AG20443 (cell line): Measurements from ENCODE around the gene UBE2N.
"Not testable (repeated sequence)": the region's sequence is repeated elsewhere in the genome, so short reads cannot be mapped to it uniquely, and the experiment has no call there.

Experiments used
- DNase-seq: peaks from one replicate; pipeline ENCODE4 v3.0.0; 2012; ENCODE audit warnings: low spot score, mixed read lengths

Gene UBE2N

DNA sequence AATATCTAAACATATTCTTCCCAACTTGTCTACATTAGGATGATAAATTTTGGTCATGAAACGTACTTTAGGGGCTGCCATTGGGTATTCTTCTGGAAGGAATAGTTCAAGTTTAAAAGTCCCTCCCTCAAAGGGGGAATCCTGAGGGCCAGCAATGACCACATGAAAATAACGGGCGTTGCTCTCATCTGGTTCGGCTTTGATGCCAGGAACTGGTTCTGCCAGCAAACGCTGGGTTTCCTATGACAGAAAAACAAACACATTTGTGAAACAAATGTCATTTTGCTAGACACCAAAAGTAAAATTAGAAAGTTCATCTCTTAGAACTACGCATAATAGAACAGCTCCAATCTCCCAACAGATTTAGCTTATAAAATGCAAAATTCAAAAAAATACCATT, 30.7 kb downstream of the UBE2N start:
- DNase-seq: not testable (repeated sequence)

DNA sequence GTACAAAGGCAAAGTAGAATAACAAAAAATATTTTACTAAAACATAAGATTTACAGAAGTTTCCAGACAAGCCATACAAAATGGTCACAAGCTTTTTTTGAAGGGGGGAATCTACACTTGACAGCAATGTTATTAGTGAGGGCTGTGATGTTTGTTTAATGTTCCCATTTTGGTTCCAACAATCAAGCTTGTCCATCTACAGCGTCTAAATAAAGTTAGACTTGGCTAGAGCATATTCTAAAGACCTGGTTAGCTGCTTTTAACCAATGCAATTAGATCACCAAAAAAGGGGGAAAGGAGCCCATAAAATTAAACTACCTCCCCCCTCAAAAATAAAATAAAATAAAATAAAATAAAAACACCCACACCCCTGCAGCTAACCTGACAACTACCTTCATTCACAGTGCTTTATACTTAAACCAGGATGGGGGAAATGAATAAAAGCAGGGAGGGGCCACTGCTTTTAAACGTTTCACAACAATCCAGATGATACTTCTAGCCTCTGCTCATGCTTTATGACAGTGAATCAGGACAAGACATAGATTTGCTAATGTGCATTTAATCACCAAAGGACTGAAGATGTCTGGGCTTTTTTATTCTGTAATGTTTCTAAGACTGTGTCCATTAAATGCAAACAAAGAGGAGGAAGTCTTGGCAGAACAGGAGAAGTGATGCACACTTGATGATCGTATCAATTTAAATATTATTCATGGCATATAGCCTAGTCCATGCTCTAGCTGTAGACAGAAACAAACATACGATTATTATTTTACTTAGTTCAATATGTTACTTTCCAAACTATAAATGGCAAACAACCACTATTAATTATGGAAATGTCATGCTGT, 32.2 kb downstream of the UBE2N start:
- DNase-seq: not testable (repeated sequence)

DNA sequence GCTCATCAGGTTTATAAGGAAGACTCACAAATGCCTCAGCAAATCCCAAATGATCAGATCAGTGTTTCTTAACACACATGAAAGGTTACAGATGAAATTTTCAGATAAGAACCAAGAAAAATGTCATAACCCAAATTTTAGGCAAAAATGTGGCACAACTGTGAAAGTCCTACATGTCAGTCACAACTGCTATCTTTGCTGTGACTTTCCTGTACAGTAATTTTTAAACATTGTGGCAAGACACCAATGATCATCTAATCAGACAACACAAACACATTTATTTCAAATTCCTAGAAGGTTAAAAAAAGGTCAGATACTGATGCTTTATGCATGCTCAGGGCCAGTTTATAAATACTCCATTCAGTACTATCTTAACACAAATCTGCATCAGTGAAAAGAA, 32.9 kb downstream of the UBE2N start:
- DNase-seq: no peak

DNA sequence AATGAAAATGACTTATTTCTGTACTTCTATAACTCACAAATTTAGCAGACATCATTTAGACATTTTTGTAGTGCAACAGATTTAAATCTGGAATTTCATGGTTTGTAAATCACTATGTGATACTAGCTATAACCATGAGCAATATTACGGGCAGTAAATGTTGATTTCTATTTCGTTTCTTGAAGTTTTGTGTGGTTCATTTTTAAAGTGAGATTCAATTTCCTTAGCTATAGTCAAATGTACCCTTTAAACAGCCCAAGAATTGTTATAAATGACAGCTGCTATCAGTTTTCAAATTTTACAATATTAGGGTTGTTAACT, 33.8 kb downstream of the UBE2N start:
- no peak for DNase-seq

DNA sequence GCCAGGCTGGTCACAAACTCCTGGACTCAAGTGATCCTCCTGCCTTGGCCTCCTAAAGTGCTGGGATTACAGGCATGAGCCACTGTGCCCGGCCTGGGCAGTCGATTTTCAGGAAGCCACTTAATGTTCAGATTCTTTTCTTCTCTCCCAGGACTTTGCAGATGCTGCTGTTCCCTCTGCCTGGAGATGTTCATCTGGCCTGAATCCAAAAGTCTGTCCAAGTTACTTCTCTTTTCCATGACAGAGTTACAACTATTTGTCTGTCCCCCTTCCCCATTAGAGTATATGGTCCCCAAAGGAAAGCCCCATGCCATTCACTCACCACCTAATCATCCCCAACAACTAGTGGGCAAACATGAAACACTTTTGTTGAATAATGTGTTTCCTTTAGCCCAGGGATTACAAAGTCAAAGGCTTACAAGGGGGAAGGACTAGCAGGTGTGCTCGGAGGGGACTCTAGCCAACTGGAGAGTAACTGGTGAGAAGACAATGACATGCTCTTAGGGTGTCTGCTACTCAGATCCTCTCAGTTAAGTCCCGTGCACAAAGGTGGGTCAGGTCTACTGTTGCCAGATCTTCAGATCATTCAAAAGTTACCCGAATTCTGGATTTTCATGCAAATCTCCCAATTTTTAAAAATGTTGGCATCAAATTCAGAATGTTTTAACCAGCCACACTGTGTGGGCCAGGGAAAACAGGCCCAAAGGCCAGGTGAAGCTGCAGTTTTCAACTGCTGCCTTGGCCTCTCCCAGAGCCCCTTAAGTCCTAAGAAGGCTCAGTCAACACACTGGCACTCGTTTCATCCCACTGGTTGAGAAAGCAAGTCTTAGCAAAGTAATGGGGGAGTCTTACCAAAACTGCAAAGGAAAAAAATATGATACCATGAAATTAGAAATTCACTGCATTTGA, 34.4 kb downstream of the UBE2N start:
- DNase-seq: no peak

DNA sequence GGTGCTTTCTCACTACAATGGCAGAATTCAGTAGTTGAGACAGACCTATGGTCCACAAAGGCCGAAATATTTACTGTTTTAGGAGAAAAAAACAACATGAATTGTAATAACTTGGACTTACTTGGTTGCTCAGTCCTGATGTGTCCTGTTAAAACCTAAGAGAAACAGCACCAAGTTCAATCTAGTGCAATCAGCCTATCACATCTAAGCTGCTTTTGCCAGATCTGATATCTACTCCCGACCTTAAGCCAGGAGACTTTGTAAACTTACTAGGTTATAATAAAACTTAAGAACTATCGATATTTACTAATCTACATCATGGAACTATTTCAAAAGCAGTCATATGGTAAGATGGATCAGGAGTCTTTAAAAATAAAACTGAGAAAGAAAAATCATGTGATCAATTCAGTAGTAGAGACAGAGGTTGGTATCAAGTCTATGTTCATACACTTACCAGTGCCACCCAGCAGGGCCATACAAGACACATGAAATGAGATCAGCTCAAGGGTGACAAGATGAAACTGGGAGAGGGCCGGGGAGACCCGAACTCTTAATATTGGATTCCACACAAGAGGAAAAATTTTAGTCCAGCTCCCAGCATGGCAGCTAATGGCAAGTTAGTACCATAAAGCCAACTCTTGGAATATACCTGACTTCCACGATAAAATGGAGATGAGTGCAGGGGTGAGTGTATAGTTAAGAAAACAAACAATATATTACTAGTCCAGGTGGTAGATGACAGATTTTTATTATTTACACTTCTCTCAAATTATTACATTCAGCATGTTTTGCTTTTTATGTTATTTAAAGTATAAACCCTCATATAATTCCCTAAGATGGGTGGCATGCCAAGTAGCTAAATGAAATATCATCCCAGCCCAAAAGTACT, 36.5 kb downstream of the UBE2N start:
- no peak for DNase-seq

DNA sequence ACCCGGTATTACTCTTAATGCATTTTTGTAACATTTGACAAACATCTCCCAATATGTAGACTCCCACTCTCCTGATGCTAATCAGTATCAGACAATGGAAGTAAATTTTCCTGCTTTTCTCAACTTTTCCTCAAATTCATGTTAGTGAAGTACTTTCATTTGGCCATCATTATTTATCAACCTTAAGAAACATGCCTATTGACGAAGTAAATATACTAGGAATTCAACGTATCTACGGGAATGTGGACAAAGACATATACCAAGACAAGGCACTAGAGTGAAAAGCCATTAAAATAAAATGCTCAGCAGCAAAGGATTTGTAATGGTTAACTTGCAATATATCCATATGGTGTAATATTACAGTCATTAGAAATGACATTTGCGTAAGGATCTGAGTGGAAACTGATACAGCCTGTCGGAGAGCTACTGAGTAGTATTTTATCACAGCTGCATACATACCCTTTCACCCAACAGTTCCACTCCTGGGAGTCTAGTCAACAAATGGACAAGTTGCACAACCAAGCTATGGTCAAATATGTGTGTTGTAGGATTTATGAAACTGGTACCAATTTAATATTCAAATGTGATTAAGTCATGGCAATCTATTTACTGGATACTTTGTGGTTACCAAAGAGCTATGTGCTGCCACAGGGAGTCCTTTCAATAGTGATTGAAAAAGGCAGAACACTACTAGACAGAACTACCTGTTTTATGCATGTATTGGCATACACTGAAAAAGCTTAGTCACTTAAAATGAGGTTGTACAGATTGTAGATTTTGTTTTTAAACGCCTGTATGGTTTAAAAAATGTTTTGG, 37.6 kb downstream of the UBE2N start:
- no peak for DNase-seq

DNA sequence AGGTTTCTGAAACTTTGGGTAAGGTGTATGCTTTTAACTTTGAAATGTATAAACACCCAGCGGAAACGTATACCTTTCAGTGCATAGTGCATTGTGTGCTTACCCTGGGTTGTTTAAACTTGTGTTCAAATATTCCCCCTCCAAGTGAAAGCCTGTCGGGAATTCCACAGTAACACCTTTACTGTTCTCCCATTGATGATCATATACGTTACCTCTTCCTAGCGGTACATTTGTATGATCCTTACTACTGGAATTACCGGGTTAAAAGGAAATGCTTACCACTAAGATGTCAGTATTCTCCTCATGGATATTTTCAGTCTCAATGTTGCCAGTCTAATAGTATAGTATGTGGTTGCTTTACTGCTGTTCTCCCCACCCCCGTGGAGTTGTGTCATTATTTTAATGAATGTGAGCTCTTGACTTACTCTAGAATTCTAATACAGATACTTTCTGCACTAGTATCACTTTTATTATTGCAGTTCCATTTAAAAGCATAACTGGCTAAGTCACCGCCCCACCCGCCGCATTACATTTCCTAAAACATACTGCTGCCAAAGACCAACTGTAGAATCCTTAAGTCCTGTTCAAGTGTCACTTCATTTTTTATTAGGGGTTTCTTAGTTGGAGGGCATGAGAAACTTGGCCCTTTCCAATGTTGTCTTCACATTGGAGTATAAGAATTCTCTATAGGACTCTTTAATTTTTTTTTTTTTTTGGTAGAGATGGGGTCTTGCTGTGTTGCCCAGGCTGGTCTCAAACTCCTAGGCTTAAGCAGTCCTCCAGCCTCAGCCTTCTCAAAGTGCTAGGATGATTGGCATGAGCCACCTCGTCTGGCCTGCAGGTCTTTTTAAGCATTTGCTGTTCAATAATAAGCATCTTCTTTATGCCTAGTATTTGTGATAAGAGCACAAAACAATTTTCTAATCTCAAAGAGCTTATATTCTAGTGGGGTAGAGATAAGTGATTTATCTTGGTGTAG, 39.1 kb downstream of the UBE2N start:
- no peak for DNase-seq

DNA sequence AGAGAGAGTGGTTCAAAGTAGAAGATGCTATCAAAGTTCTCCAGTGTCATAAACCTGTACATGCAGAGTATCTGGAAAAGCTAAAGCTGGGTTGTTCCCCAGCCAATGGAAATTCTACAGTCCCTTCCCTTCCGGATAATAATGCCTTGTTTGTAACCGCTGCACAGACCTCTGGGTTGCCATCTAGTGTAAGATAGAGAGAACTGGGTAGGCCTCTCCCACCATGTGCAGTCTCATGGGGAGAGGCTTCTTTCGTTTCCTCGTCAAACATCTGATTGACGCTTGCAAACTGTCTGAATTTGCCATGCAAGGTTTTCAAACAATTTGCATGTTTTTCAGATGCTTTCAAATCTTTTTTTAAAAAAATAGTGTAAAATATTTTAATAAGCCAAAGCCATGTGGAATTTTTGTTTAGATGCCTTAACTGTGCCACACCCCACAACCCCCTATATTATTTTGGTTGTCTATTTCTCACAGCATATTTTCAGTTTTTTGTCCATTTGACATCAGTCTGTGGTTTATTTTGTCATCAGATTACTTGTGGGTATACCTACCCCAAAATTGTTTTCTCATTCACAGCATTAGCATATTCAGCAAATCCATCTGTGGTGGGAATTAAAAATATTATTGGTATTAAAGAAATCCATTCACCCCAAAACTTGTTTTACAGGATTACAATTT, 42.4 kb downstream of the UBE2N start:
- DNase-seq: not testable (repeated sequence)

DNA sequence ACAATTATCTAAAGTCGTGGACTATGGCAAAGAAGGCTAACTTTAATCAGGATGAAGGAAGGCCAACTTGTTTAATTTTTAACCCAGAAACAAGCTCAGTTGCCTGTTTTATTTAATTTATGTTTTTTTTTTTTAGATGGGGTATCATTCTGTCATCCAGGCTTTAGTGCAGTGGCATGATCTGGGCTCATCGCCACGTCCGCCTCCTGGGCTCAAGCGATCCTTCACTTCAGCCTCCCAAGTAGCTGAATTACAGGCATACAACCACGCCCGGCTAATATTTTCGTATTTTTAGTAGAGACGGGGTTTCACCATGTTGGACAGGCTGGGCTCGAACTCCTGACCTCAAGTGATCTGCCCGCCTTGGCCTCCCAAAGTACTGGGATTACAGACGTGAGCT, 44.3 kb downstream of the UBE2N start:
- DNase-seq: no peak

DNA sequence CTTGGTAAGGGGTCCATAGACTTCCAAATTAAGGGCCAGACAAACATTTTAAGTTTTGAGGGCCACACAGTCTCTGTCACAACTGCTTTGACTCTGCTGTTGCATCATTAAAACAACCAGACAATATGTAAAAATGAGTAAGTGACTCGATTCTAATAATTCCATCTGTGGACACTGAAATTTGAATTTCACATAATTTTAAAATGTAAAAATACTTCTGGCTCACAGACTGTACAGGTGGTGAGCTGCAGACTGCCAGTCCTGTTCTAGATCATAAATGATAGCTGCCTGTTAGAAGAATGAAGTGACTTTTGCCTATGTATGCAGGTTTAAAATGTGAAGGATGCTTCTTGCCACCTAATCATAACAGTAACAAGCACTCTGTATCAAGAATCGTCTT, 48.3 kb downstream of the UBE2N start:
- DNase-seq: no peak

DNA sequence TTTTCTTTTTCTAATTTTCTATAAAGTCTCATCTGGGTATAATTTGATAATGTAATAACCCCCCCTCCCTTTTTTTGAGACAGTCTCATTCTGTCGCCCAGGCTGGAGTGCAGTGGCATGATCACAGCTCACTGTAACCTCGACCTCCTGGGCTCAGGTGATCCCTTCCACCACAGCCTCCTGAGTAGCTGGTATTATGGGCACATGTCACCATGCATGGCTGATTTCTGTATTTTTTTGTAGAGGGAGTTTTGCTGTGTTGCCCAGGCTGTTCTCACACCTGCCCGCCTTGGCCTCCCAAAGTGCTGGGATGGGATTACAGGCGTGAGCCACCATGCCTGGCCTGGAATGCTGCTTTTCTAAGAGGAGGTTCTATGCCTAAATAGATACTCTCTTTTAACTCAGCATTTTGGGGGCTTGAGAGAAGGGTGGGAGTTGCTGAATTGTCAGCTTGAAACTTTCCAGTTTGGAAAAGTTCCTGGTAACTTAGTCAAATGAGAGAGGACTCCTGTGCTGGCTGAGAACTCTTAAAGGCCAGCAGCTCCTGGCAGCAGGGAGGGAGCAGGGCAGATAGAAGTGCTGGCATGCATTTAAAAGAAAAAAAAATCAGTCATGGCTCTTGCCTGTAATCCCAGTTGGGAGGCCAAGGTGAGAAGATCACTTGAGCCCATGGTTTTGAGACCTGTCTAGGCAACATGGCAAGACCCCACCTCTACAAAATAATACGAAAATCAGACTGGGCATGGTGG, 51.0 kb downstream of the UBE2N start:
- no peak for DNase-seq

DNA sequence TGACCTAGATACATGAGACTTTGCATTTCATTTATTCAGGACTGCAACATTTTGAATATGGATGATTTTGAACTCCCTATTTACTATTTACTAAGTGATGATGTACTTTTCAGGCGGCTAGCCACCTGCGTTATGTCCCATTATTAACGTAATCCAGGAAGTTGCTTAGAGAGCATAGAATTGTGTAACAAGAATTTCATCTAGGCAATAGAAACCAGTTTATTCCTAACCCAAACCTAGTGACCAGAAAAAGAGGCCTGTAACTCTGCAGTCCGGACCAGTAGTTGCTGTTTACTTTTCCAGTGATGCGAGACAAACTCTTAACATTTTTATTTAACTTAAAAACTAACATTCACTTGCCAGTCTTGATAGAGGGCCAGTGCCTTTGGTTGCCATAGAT, 51.7 kb downstream of the UBE2N start:
- DNase-seq: no peak

DNA sequence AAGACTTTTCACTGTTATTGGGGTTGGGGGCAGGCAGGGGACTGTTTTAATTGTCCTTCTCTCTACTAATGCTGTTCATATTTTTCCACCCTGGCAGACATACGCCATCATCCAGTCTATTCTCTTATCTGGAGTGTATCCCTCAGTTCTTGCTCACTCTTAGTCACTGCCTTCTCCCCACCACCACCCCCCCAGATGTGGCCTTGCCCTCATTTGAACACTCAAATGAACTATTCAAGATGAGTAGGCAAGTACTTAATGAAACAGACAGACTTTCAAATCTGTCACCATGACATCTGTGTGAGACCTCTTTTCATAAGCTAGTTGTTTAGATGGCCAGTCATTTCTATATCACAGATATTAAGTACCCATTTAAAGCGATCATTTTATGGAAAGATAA, 54.0 kb downstream of the UBE2N start:
- peak; percentile 68 for DNase-seq

DNA sequence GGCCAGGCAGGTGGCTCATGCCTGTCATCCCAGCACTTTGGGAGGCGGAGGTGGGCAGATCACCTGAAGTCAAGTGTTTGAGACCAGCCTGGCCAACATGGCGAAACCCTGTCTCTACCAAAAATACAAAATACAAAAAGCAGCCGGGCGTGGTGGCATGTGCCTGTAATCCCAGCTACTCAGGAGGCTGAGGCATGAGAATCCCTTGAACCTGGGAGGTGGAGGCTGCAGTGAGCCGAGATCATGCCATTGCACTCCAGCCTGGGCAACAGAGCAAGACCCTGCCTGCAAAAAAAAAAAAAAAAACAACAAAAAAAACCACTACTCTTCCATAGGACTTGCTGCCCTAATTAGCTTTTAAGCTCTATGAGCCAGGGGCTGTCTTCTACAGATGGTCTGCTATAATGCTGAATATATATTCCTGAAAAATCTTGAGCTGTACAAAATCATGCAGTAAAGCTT, 59.7 kb downstream of the UBE2N start:
- DNase-seq: not testable (repeated sequence)

DNA sequence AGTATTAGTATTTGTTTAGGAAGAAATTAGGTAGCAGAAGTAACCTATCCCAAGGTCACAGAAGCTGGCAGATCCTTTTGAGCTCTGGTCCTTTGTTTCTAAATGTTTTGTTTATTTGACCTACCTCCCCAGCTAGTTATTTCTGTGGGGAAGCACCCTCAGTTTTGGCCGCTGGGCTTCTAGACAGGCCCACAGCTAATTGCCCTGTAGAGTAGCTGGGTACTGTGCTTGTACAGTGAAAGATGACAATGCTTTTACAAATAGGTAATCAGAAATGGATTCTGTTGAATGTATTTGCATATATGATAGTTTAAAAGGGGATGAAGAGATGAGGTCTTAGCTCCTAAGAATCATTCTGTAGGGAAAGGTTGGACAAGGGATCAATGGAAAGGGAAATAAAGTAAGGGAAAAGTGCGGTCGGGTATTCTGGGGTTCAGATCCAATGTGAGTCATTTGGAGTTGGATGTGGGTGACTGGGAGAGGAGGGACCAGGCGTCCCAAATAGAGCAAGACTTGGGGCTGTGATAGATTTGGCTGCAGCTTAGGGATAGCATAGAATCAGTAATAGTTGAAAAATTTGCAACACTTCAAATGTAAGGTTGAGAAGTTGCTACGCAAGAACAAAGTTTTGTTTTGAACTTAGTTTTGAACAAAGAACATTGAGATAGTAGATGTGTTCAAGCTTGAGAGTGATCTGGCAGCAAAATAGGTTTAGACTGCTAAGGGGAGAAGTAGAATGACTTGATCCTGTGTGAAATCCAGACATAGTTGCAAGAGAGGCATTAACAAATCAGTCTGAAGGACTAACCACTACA, 60.4 kb downstream of the UBE2N start:
- DNase-seq: no peak

DNA sequence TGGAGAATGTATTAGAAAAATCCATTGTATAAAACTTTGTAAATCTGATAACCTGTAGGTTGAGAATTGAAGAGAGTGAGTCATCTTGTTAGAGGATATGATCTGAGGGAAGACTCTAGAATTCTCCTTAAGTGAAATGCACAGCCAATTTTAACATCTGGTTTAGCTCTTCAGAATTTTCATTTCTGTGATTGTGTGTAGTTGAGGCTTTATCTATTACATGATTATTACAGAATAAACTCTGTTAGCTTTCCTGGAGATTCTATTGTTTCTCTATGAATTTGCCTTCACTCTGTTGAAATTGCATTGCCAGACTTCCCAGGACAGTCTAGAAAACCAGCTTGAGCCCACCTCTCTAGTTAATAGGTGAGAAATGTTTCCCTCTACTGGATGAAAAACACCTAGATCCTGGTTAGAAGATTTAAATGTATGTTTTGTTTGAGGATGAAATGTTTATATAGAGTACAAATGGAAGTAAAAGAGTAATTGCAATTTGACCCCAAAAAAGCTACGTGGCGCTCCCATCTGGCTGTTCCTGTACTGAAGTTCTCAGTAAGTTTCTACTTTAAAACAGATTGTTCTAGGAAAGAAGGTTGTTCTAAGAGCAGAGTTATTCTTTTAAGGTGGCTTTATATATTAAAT, 61.1 kb downstream of the UBE2N start:
- DNase-seq: no peak
